GM12891 (cell line): ENCODE results near the gene CCDC13.

Experiments
- DNase-seq: peaks from one replicate; pipeline ENCODE4 v3.0.0; 2011; ENCODE audit warnings: low spot score; ENCODE audit not compliant: insufficient read length
- FAIRE-seq: peaks from 2 replicates; lab custom pipeline; 2011; peaks lifted over from hg19 to GRCh38; lab: Jason Lieb, UNC
- PAX5 ChIP-seq: IDR thresholded peaks from 2 replicates; pipeline ENCODE4 v1.6.1; 2011; ENCODE audit warnings: low read length, moderate library complexity, mild to moderate bottlenecking; ENCODE audit not compliant: insufficient read depth, severe bottlenecking
- POLR2A ChIP-seq: IDR thresholded peaks from 2 replicates; pipeline ENCODE4 v1.6.1; 2011; ENCODE audit warnings: low read depth, low read length, control low read depth
- POLR2AphosphoS5 ChIP-seq: IDR thresholded peaks from 2 replicates; pipeline ENCODE4 v1.6.1; 2011; ENCODE audit warnings: low read depth, low read length, control low read depth
- POU2F2 ChIP-seq: IDR thresholded peaks from 2 replicates; pipeline ENCODE4 v1.6.1; 2011; ENCODE audit warnings: low read depth, mild to moderate bottlenecking, control low read depth, low read length, moderate library complexity
- SPI1 ChIP-seq: IDR thresholded peaks from 2 replicates; pipeline ENCODE4 v1.6.1; 2011; ENCODE audit warnings: low read depth, low read length, control low read depth
- TAF1 ChIP-seq: IDR thresholded peaks from 2 replicates; pipeline ENCODE4 v1.6.1; 2011; ENCODE audit warnings: low read depth, low read length, control low read depth

Gene CCDC13

GRCh38 chr3:42746455-42747450, 26.3 kb downstream of the CCDC13 start:
- FAIRE-seq (no peak), DNase-seq (no peak)
- TF ChIP-seq SPI1 (no peak), POU2F2 (no peak), POLR2A (no peak), PAX5 (no peak), TAF1 (no peak), POLR2AphosphoS5 (no peak)

DNA sequence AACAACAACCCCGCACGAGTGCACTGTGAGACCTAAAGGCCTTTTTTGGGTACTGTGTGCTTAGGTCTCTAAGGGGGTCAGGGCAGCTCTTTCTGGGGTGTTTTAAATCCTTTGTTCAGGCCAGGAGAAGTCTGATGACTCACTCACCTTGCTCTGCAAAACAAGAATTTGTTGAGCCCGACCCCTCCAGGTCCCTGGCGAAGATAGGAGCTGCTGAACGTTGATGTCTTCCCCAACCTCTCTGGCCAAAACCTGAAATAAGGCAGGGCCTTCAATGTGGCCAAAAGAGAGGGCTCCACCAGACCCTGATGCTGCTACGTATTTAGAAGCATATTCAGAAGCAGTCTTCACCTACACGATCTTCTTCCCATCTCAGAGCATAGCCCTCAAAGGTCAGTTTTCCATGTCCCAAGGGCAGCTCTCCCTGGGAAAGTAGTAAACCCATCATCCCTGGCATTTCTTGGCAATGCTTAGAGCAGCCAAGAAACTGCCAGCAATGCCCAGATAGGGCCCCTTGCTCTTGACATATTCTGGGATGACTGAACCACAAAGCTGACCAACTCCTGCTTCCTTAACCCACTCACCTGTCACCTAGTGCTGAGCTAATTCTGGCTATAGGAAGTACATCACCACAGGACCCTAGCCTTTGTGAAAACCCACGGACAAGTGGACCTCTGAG, 27.1 kb downstream of the CCDC13 start:
- TF ChIP-seq SPI1, result no peak
- DNase-seq (no peak), FAIRE-seq (no peak)

- no peak for TF ChIP-seq SPI1
- no peak for TF ChIP-seq TAF1
- no peak for TF ChIP-seq POU2F2
- no peak for TF ChIP-seq POLR2AphosphoS5
- TF ChIP-seq POLR2A, result no peak
- TF ChIP-seq PAX5, result no peak
- no peak for FAIRE-seq
- DNase-seq, result no peak
Observed at GRCh38 chr3:42745291-42745745, 27.7 kb downstream of the CCDC13 start.

GRCh38 chr3:42743204-42743995, 29.7 kb downstream of the CCDC13 start:
- DNase-seq (no peak), FAIRE-seq (no peak)
- TF ChIP-seq POU2F2 (no peak), PAX5 (no peak), SPI1 (no peak), POLR2AphosphoS5 (no peak), TAF1 (no peak), POLR2A (no peak)

- DNase-seq (no peak), FAIRE-seq (no peak)
- no peak for TF ChIP-seq POU2F2
- TF ChIP-seq SPI1, result no peak
- TF ChIP-seq POLR2A, result no peak
- no peak for TF ChIP-seq TAF1
- no peak for TF ChIP-seq POLR2AphosphoS5
- no peak for TF ChIP-seq PAX5
Observed at GRCh38 chr3:42742688-42743087, 30.4 kb downstream of the CCDC13 start.

DNA sequence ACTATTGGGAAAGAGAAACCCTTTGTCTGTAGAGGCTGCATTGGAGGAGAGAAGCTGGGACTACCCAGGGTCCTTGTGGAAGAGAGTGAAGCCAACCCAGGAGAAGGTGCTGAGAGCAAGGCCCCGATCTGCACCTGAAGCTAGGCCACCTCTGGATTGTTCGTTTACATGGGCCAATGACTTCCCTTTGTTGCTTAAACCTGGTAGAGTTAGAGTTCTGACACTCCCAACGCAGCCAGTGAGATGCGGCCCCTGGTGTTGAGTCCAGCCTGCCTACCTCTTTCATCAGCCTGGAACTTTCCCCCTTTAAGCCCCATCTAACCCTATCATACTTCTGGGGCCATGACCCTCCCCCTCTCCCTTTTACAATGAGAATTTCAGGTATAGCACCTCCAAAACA, 30.8 kb downstream of the CCDC13 start:
- DNase-seq (no peak), FAIRE-seq (no peak)
- no peak for TF ChIP-seq PAX5

- DNase-seq (no peak), FAIRE-seq (no peak)
- TF ChIP-seq POU2F2, result no peak
- TF ChIP-seq SPI1, result no peak
- no peak for TF ChIP-seq PAX5
- TF ChIP-seq POLR2AphosphoS5, result no peak
- no peak for TF ChIP-seq POLR2A
- no peak for TF ChIP-seq TAF1
Observed at GRCh38 chr3:42741796-42742195, 31.3 kb downstream of the CCDC13 start.

DNA sequence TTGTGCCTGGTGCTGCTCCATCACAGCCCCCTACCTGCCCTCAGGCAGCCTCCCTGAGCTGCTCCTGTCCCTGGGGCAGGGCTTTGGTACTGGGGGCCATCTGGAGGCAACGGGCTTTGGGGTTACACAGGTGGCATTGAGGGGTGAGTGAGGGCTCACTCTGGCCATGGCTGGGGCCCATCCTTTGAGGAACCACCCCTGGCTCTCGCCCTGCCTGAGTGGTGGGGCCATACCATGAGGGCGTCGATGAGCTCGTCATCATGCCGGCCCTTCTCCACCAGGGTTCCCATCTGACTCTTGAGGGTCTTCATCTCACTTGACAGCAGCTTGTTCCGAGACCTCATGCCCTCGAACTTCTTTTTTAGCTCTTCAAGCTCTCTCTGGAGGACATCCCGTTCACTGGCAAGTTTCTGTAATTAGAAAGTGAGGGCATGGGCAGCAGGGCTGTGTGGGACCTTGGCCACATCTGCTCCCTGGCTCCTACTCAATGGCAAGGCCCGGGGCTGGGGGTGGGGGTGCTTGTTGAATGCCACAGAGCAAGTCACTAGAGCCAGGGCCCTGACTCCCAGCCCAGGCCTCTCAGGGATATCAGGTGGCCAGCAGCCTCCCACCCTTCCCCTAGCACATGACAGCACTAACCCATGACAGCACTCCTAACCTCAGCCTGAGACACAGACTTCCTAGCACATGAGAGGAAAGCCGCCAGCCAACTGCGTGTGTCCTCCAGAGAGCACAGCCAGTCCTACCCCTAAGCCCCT, 33.5 kb downstream of the CCDC13 start:
- FAIRE-seq (no peak), DNase-seq (no peak)
- TF ChIP-seq TAF1 (no peak), POLR2A (no peak), POLR2AphosphoS5 (no peak), PAX5 (no peak), POU2F2 (no peak), SPI1 (no peak)

DNA sequence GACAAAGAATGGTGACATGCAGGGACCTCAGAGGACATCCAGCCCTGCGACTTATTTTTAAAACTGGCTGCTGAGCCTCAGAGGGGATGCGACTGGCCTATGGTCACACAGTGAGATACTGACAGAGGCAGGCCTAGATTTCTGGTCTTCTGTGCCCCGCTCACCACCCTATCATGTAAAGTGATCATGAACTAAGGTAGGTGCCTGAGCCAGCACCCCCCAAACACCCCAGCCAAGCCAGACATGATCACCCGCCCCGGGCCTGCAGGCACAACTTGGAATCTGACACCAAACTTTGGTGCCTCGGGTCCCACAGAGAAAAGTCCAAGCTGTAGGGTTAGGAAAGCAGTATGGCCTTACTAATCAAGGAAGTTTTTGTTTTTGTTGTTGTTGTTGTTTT, 36.5 kb downstream of the CCDC13 start:
- DNase-seq, result no peak
- FAIRE-seq, result no peak
- TF ChIP-seq POU2F2 (no peak), SPI1 (no peak), TAF1 (no peak), POLR2A (no peak), PAX5 (no peak), POLR2AphosphoS5 (no peak)
